Measurements from ENCODE around the gene RIPK3.
"Not testable (repeated sequence)": the region's sequence is repeated elsewhere in the genome, so short reads cannot be mapped to it uniquely, and the experiment has no call there.

The RIPK3 gene

GRCh38 chr14:24369463-24369862, 29.7 kb upstream of the RIPK3 start:
- no peak for DNase-seq (ENCODE audit: low spot score)

DNA sequence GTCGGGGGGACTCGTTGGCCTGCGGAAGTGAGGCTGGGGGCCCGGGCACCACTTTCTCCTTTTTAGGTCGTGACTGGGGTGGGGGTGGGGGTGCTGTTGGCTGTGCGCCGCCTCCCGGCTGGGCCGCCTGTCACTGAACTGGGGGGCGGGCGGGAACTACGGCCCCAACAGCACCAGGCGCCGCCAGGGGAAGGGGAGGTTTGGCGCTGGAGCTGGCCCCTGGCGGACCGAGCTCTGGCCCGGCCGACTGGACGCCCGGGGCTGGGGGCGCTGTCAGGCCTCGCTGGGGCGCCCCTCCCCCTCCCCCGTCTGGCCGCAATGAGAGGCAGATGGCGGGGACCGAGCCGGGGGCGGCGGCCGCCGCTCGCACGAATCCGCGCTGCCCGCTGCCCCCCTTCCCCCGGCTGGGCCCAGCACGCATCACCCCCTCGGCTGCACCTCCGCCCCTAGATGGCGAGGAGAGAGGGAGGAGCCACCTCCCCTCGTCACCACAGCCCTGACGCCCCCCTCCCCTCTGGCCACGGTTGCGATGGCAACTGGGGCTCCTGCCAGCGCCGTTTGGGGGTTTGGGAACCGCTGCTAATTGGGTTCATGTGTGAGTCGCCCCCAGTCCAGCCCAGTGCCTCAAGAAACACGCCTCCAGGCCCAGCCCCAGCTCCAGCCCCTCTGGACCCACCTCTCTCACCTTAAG, 28.9 kb upstream of the RIPK3 start:
- peak; percentile 89 for DNase-seq (ENCODE audit: low spot score)

GRCh38 chr14:24368212-24368561, 28.4 kb upstream of the RIPK3 start:
- DNase-seq (ENCODE audit: low spot score) = peak; percentile 43

DNA sequence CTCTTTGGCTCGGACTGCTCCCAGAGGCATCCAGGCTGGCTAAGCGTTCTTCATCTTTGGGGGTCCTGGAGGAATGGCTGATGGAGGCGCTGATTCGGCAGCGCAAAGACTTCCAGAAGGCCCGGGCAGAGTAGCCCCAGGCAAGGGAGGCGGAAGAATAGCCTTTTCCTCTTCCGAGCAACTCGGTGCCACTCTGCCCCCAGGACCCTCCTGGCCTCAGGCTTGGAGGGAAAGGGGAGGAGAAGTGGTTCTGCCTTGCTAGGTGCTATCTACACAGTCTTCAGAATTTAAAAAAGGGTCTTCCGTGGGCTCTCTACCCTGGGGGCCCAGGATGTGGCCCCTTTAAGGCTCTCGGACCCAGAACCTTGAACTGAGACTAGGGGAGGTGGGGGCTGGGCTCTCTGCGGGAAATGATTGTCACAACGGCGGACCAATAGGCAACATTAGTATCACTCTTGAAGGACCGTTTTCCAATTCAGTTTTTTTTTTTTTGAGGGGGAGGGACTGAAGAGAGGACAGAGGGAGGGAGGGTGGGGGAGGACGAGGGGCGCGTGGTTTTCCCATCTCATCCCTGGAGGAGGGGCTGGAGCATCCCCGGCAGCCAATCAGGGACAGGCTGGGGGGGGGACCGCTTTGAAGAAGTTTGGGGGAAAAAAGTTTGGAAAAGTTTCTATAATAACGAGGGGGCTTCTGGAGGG, 27.9 kb upstream of the RIPK3 start, which contains the start of gene NFATC4:
Gene NFATC4 (plus strand): TSS at position 671 of the 698 bp plus-strand sequence. CDS start 157 bp downstream, outside the sequence.
- DNase-seq (ENCODE audit: low spot score) = peak; percentile 78

- DNase-seq (ENCODE audit: low spot score) = peak; percentile 86
Measured at GRCh38 chr14:24366721-24367513, 27.1 kb upstream of the RIPK3 start.

- no peak for DNase-seq (ENCODE audit: low spot score)
Measured at GRCh38 chr14:24366413-24366720, 26.6 kb upstream of the RIPK3 start.

GRCh38 chr14:24365600-24366412, 26.0 kb upstream of the RIPK3 start:
- peak; percentile 90 for DNase-seq (ENCODE audit: low spot score)

GRCh38 chr14:24364841-24365240, 25.1 kb upstream of the RIPK3 start:
- no peak for DNase-seq (ENCODE audit: low spot score)

GRCh38 chr14:24363401-24363800, 23.6 kb upstream of the RIPK3 start:
- no peak for DNase-seq (ENCODE audit: low spot score)

DNA sequence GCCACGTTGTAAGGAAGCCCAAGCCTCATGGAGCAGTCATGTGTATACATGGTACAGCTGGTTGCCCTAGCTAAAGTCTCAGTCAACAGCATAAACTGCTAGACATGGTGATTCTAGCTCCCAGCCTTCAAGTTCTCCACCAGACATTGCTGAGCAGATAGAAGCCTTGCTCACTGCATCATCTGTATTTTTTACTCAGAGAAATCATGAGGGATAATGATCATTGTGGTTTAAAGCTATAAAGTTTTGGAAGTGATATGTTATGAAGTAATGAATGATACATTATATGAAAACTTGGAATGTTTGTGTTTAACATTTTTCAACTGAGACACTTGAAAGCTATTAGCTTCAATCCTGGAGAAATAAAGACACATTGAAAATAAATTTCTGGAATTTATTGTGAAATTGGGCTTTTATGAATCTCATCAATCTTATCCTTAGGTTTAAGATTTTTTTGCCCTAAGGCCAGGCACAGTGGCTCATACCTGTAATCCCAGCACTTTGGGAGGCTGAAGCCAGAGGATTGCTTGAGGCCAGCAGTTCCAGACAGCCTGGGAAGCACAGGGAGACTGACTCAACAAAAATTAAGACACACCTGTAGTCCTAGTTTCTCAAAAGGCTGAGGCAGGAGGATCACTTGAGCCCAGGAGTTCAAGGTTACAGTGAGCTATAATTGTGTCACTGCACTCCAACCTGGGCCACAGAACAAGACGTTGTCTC, 22.6 kb upstream of the RIPK3 start:
- no peak for DNase-seq (ENCODE audit: low spot score)

GRCh38 chr14:24361326-24361725, 21.5 kb upstream of the RIPK3 start:
- DNase-seq (ENCODE audit: low spot score) = no peak

DNA sequence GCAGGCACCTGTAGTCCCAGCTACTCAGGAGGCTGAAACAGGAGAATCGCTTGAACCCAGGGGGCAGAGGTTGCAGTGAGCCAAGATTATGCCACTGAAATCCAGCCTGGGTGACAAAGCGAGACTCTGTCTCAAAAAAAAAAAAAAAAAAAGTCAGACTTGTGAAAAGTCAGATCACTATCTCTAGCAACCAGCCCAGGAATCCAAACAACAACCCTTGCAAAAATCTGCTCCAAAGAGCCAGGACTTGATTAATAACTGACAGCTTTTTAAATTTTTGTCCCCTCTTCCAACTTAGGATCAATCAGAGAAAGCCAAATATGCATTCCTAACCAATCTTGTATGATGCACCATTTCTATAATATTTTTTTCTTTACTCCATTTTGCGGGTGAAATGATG, 20.5 kb upstream of the RIPK3 start:
- no peak for DNase-seq (ENCODE audit: low spot score)

- DNase-seq (ENCODE audit: low spot score) = no peak
Measured at GRCh38 chr14:24356208-24356607, 16.4 kb upstream of the RIPK3 start.

GRCh38 chr14:24355009-24355408, 15.2 kb upstream of the RIPK3 start:
- no peak for DNase-seq (ENCODE audit: low spot score)

- not testable (repeated sequence) for DNase-seq (ENCODE audit: low spot score)
Measured at GRCh38 chr14:24354482-24354825, 14.7 kb upstream of the RIPK3 start.

GRCh38 chr14:24353559-24354481, 14.0 kb upstream of the RIPK3 start:
- DNase-seq (ENCODE audit: low spot score) = no peak

- no peak for DNase-seq (ENCODE audit: low spot score)
Measured at GRCh38 chr14:24351517-24351916, 11.7 kb upstream of the RIPK3 start.

DNA sequence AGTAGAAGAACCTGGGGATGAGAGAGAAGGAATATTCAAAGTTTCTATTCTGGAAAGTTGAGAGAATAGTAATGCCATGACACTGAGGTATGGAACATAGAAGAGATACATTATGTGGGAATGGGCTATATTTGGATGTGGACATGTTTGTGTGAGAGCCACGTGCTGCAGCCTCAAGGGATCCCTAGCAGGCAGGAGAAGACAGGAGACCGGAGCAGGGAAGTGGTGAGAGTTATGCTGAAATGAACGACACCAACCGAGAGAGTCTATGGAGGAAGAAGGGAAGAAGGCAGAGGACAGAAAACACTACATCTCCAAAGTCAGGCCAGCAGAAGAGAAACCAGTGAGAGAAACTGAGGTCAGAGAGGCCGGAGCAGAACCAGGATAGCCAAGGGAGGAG, 10.0 kb upstream of the RIPK3 start:
- no peak for DNase-seq (ENCODE audit: low spot score)

DNA sequence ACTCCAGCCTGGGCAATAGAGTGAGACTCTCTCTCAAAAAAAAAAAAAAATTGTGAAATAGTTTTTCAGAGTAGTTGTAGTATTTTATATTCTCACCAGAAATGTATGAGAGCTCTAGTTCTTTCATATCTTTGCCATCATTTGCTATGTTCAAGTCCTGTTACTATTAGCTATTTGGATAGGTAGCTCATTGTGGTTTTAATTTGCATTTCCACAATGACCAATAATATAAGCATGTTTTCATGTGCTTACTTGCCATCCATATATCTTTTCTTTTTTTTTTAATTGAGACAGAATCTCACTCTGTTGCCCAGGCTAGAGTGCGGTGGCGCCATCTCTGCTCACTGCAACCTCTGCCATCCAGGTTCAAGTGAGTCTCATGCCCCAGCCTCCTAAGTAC, 8.4 kb upstream of the RIPK3 start:
- no peak for DNase-seq (ENCODE audit: low spot score)

DNA sequence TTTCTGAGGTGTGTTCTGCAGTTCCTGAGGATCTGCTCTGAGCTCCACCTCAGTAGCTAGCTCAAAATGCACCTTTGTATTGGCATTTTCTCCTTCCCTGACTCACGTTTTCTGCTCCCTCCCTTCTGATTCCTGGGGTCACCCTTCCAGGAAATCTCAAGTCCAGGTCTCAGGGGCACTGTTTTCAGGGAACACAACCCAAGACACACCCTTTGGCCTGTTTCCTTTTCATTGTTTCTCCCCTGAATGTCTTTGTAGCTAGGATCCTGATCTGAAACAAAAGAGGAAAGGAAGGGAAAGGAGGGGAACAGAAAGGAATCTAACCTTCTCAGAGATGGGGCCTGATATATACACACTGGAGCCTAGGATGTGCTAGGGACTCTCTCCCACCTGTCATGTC, 7.3 kb upstream of the RIPK3 start:
- no peak for DNase-seq (ENCODE audit: low spot score)

Measured in iPS-NIHi11 (cell line).